ENCODE results near the gene ELAC2. TPM values are rescaled to one million over a fixed set of nuclear protein-coding genes. Genes with fewer than 3 reads are reported as not detected.

The ELAC2 gene
- total RNA-seq, 2 donors from 2014 or later = 42.9 to 59.7 TPM

DNA sequence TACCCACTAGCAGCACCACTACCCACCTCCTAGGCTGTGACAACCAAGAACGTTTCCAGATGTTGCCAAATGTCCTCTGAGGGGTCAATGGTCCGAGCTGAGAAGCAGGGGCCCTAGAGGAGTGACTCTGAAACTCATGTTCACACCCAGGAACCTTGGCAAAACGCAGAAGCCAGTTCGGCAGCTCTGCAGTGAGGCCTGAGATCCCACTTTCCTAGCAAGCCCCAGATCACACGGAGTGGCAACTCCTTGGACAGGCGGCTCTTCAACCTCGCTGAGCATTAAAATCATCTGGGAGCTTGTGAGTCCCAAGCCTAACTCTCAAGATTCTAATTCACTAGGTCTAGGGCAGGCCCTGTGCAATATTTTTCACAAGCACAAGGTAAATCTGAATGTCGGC, 17.3 kb downstream of the ELAC2 start:
- peaks cover 29% of the 10 kb centered on the region for H3K36me3 ChIP-seq
- H3K9ac ChIP-seq (ENCODE audit: low read depth in 2 of 2, low read length in 2 of 2) = no peak overlapping the region
- intact Hi-C loops (cut with DNase I) = loop anchor here (5.0 to 10.0 kb wide), 4 partner anchors 256 to 818 kb away; no protein-coding TSS in a partner anchor

DNA sequence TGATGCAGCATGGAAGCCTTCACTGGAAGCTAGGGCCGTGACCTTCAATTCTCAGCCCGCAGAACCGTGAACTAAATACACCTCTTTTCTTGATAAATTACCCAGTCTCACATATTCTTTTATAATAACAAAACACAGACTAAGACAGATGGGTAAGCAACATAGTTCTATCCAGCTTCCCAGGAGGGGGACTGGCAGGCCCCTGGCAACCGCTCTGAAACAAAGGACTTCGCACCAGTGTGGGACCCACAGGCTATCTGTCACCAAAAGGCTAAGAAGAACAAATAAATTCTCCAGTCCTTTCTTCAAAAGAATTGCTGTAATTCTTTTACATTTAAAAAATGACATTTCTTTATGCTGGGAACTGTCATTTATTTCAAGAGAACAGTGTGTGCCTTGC, 19.0 kb downstream of the ELAC2 start:
- intact Hi-C loops (cut with DNase I) = no loop called here
- Histone ChIP-seq H3K27me3 (no peaks in the 10 kb centered on the region), H3K36me3 (peaks cover 40% of the 10 kb centered on the region), H3K4me3 (no peak overlapping the region), H3K27ac (no peak overlapping the region), H3K9ac (ENCODE audit: low read depth in 2 of 2, low read length in 2 of 2) (no peak overlapping the region), H3K9me3 (no peaks in the 10 kb centered on the region), H3K4me1 (no peaks in the 10 kb centered on the region)
- DNase-seq = no peak
- TF ChIP-seq, protein P1, sequence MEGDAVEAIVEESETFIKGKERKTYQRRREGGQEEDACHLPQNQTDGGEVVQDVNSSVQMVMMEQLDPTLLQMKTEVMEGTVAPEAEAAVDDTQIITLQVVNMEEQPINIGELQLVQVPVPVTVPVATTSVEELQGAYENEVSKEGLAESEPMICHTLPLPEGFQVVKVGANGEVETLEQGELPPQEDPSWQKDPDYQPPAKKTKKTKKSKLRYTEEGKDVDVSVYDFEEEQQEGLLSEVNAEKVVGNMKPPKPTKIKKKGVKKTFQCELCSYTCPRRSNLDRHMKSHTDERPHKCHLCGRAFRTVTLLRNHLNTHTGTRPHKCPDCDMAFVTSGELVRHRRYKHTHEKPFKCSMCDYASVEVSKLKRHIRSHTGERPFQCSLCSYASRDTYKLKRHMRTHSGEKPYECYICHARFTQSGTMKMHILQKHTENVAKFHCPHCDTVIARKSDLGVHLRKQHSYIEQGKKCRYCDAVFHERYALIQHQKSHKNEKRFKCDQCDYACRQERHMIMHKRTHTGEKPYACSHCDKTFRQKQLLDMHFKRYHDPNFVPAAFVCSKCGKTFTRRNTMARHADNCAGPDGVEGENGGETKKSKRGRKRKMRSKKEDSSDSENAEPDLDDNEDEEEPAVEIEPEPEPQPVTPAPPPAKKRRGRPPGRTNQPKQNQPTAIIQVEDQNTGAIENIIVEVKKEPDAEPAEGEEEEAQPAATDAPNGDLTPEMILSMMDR (IDR thresholded peaks at IDR 0.05) = no peak

More for the DNA sequence above, 17.3 kb downstream of the ELAC2 start:
- Histone ChIP-seq H3K4me3 (no peak overlapping the region), H3K9me3 (no peaks in the 10 kb centered on the region), H3K27me3 (no peaks in the 10 kb centered on the region), H3K27ac (no peak overlapping the region), H3K4me1 (no peaks in the 10 kb centered on the region)
- no peak for DNase-seq
- TF ChIP-seq, protein P1 (IDR thresholded peaks at IDR 0.05) = no peak

DNA sequence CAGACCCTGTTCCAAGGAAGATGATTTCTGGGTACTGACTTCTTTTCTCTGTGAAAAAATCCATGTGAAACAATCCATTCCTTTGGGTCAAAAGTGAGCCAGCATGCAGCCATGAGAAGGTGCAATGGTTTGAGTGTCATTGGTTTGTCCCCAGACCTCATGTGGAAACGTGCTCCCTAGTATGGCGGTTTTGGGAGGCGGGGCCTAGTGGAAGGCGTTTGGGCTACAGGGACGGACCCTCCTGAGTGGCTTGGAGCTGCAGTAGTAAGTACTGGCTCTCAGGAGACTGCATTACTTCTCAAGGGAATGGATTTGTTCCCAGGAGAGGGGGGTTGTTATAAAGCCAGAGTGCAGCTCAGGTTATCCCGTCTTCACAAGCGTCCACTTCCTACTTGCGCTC, 19.4 kb downstream of the ELAC2 start:
- H3K4me1 ChIP-seq = no peaks in the 10 kb centered on the region
- H3K4me3 ChIP-seq = no peak overlapping the region
- H3K9me3 ChIP-seq = no peaks in the 10 kb centered on the region
- intact Hi-C loops (cut with DNase I) = no loop called here
- TF ChIP-seq, protein P1 (IDR thresholded peaks at IDR 0.05) = no peak
- peaks cover 40% of the 10 kb centered on the region for H3K36me3 ChIP-seq
- no peak for DNase-seq
- H3K9ac ChIP-seq (ENCODE audit: low read depth in 2 of 2, low read length in 2 of 2) = no peak overlapping the region
- H3K27ac ChIP-seq = no peak overlapping the region
- no peaks in the 10 kb centered on the region for H3K27me3 ChIP-seq

DNA sequence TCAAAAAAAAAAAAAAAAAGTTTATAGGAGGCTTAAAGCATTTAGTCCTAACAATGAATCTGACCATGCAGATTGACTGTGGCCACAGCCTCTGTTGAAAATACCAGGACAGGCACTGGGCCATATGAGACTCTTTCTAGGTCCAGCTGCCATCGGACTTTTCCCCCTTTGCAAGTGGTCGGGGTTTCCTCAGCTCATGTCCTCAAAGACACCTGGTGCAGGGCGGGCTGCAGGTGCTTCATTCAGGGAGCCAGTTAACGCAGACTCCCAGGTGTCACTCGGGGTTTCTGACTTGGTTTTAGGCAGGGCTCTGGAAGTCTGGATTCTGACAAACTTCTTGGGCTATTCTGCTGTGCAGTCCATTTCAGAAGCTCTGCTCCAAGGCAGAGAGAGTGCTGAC, 20.9 kb downstream of the ELAC2 start:
- Histone ChIP-seq H3K4me1 (no peaks in the 10 kb centered on the region), H3K9me3 (no peaks in the 10 kb centered on the region), H3K27me3 (no peaks in the 10 kb centered on the region), H3K36me3 (peaks cover 31% of the 10 kb centered on the region), H3K4me3 (no peak overlapping the region), H3K27ac (no peak overlapping the region), H3K9ac (ENCODE audit: low read depth in 2 of 2, low read length in 2 of 2) (no peak overlapping the region)
- TF ChIP-seq, protein P1 (IDR thresholded peaks at IDR 0.05) = no peak
- DNase-seq = no peak
- intact Hi-C loops (cut with DNase I) = no loop called here

DNA sequence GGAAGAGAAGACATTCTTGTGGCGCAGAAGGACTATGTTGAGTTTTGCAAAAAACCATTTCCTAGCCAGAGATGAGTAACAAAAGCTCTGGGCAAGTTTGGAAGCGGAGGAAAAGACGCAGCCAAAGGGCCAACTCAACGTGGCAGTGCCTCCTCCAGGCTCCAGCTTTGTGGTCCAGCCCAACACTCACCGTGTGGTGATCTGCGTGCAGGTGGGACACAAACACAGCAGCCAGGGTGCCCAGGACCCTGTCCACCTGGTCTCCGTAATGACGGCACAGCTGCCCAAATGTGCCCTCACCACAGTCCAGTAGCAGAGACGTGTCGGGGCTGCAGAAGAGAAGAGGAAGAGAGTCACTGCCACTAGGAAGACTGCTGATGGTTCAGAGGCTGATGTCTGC, 21.5 kb downstream of the ELAC2 start:
- Histone ChIP-seq H3K27ac (no peak overlapping the region), H3K9me3 (no peaks in the 10 kb centered on the region), H3K4me1 (no peaks in the 10 kb centered on the region), H3K27me3 (no peaks in the 10 kb centered on the region), H3K36me3 (peaks cover 31% of the 10 kb centered on the region), H3K9ac (ENCODE audit: low read depth in 2 of 2, low read length in 2 of 2) (no peak overlapping the region), H3K4me3 (no peak overlapping the region)
- no peak for DNase-seq
- intact Hi-C loops (cut with DNase I) = no loop called here
- TF ChIP-seq, protein P1 (IDR thresholded peaks at IDR 0.05) = no peak

Measured in colonic mucosa (tissue), 4 donors.